WI38 (cell line): ENCODE measurements around the gene GPR37.

Experiments
- H3K4me3 ChIP-seq: 2 replicates; pipeline ENCODE4 v1.5.1; 2011; ENCODE audit warnings: low read depth, mild to moderate bottlenecking, control low read depth, low read length
- TF ChIP-seq, protein P1 (sequence below): IDR thresholded peaks from 2 replicates; pipeline ENCODE4 v1.5.1; 2012; ENCODE audit warnings: low read depth, mild to moderate bottlenecking, control low read depth, low read length

The GPR37 gene

DNA sequence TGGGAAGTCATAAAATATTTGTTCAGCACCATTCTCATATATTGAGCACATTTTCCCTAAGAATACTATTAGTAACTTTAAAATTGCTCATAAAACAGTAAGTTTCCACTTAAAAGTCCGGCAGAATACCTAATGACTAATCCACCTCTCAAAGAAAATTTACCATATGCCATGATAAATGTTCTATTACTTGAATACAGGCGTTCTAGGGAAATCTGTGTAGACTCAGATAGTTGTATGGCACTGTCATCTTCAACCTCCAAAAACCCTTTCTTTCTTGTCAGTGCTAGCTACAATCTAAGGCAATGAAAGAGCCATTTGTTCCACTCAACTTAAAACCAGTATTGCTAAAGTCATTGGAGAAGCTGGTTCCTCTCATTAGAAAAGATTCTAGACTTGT lies 7.3 kb downstream of the GPR37 start:
- TF ChIP-seq, protein P1, sequence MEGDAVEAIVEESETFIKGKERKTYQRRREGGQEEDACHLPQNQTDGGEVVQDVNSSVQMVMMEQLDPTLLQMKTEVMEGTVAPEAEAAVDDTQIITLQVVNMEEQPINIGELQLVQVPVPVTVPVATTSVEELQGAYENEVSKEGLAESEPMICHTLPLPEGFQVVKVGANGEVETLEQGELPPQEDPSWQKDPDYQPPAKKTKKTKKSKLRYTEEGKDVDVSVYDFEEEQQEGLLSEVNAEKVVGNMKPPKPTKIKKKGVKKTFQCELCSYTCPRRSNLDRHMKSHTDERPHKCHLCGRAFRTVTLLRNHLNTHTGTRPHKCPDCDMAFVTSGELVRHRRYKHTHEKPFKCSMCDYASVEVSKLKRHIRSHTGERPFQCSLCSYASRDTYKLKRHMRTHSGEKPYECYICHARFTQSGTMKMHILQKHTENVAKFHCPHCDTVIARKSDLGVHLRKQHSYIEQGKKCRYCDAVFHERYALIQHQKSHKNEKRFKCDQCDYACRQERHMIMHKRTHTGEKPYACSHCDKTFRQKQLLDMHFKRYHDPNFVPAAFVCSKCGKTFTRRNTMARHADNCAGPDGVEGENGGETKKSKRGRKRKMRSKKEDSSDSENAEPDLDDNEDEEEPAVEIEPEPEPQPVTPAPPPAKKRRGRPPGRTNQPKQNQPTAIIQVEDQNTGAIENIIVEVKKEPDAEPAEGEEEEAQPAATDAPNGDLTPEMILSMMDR = no peak
- no peak overlapping the region for H3K4me3 ChIP-seq

DNA sequence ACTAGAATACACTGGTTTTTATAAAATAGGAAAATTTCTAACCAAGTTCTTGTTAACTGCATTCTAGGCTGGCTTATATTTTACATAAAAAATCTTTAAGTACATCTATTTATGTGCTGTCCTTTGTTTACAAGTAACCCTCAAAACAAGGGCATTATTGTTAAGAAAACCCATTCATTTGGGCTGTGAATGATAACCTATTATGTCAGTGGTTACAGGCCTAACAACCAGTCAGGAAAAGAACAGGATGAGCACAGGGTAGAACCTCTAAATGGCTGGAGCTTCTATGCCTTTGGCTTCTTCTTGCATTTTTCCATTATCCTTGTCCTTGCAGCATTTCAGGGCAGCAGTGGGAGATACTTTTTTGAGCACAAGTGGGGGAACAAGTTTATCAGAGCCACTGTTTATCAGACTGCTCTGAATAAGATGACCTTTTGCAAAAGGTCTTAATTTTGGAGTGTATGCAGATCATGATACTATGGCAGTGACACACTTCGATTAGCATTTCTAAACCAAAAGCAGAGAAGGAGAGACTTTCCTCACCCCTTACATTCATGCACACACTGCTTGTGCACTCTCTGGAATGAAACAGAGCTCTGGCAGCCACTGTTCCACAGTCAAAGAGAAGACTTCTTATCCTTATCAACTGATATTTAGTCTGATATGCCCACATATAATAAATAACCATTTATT lies 10.9 kb downstream of the GPR37 start:
- no peak overlapping the region for H3K4me3 ChIP-seq
- TF ChIP-seq, protein P1 = no peak

DNA sequence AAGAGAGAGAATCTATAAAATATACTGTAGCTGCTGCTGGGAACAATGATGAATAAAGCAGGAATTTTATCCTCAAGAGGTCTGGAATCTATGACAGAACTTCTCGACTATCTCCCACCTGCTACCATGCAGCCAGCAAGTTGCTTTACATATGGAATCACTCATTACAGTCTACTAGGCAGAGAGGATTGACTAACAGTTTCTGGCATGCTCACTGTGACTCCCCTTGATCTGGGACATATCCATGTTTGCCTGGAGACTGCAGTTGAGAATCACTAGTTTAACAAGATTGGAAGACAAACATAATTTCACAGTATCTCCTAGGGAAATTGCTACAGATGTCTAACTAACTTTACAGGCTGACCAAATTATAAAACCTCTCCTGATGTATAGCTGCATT lies 13.3 kb downstream of the GPR37 start:
- no peak overlapping the region for H3K4me3 ChIP-seq
- TF ChIP-seq, protein P1 = no peak

DNA sequence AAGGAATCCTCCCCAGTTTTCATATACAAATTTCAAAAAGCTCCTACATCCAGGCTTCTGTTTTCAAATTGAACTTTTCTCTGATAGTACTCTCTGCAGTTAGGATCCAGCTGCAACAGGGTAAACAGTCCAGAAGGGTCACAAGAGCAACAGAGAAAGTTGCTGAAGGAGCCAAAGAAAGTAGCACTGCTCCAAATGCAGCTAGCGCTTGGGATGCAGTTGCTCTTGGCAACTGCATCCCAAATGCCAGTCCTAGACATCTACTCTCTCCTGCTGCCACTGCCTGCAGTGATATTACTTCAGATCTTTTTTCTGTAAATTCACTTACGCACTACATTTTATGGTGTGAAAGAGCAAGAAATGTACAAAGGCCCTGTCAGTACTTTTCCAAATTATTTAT lies 14.6 kb downstream of the GPR37 start:
- H3K4me3 ChIP-seq = no peak overlapping the region

DNA sequence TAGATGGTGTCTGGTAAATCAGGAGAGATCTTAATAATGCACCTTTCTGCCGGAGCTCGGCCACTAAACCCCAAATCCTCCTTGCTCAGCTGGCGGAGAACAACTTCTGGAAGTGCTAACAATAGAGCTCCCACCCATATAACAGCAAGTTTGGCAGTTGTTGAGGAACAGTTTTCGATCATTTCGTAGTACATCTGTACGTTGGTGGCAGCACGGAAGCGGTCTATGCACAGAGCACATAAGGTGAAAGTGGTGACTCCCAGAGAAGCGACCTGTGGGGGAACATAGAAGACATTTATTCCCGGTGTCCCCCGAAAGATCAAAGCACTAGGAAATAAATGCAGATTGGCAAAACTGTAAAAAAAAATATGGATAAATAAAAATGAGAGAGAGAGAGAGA lies 18.5 kb downstream of the GPR37 start:
- TF ChIP-seq, protein P1 = no peak
- no peak overlapping the region for H3K4me3 ChIP-seq

More for the DNA sequence above, 14.6 kb downstream of the GPR37 start:
- TF ChIP-seq, protein P1 = no peak

GRCh38 chr7:124738639-124739038 lies 27.0 kb downstream of the GPR37 start:
- H3K4me3 ChIP-seq = no peak overlapping the region
- TF ChIP-seq, protein P1 = no peak

DNA sequence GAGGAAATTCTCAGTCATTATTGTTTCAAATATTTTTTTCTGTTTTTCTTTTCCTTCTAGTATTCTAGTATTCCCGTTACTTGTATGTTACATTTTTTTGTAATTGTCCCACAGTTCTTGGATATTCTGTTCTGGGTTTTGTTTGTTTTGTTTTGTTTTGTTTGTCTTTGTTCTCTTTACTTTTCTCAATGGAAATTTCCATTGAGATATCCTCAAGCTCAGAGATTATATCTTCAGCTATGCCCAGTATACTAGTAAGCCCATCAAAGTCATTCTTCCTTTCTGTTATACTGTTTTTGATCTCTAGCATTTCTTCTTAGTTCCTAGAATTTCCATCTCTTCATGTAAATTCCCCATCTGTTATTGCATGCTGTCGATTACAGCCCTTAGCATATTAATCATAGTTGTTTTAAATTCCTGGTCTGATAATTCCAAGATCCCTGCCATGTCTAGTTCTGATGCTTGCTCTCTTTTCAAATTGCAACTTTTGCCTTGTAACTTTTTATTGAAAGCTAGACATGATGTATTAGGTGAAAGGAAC lies 27.8 kb downstream of the GPR37 start:
- H3K4me3 ChIP-seq = no peak overlapping the region

More for the DNA sequence above, 27.8 kb downstream of the GPR37 start:
- TF ChIP-seq, protein P1 = no peak
